Breast epithelium (tissue), 3 donors: ENCODE data around the gene OR4N5.

Experiments
- POLR2A ChIP-seq: fragments of 450-650 bp; IDR thresholded peaks from one replicate; pipeline ENCODE4 v1.6.1; 2016; ENCODE audit warnings: antibody characterized with exemption, mild to moderate bottlenecking, moderate library complexity
- TF ChIP-seq, protein P1 (sequence below), 3 donors: fragments of 450-650 bp; IDR thresholded peaks; one replicate each; pipeline ENCODE4 v1.5.1; 2016 to 2017; ENCODE audit warnings: antibody characterized with exemption in 3 of 3, mild to moderate bottlenecking in 3 of 3, moderate library complexity in 3 of 3

DNA sequence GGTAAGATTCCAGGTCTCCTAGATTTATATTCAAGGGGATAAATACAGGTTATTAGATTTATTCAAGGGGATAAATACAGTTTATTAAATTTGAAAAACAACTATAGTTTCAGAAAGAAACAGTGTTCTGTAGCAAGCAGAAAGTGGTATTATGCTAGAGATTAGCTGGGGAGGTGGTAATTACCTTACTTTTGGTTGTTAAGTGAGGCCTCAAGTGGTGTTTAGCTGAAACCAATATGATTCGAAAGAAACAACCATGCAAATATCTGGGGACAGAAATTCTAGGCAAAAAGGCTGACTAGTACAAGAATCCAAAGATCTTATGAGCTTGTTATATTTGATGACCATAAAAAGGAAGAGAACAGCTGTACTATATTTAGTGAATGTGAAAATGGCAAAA is 6.2 kb downstream of the OR4N5 start:
- TF ChIP-seq, protein P1, sequence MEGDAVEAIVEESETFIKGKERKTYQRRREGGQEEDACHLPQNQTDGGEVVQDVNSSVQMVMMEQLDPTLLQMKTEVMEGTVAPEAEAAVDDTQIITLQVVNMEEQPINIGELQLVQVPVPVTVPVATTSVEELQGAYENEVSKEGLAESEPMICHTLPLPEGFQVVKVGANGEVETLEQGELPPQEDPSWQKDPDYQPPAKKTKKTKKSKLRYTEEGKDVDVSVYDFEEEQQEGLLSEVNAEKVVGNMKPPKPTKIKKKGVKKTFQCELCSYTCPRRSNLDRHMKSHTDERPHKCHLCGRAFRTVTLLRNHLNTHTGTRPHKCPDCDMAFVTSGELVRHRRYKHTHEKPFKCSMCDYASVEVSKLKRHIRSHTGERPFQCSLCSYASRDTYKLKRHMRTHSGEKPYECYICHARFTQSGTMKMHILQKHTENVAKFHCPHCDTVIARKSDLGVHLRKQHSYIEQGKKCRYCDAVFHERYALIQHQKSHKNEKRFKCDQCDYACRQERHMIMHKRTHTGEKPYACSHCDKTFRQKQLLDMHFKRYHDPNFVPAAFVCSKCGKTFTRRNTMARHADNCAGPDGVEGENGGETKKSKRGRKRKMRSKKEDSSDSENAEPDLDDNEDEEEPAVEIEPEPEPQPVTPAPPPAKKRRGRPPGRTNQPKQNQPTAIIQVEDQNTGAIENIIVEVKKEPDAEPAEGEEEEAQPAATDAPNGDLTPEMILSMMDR (IDR thresholded peaks at IDR 0.05) = no peak
- no peak for TF ChIP-seq POLR2A
